Mammary epithelial cell (primary cell): ENCODE results near the gene MICALL1.

Source experiments
- EZH2 ChIP-seq: IDR thresholded peaks from 2 replicates; pipeline ENCODE4 v1.6.1; 2012; ENCODE audit warnings: low read length, inconsistent platforms, borderline replicate concordance
- TF ChIP-seq, protein P1 (sequence below), 2 donors: IDR thresholded peaks in 1 of 2; conservative IDR thresholded peaks in 1 of 2; 2 replicates each; pipeline ENCODE4 v1.5.1; 2011 to 2012; ENCODE audit warnings: inconsistent platforms in 2 of 2, low read length in 2 of 2, mild to moderate bottlenecking in 2 of 2, control low read depth in 1 of 2, low read depth in 1 of 2; ENCODE audit not compliant: insufficient read depth in 1 of 2; ENCODE audit errors: extremely low read depth in 1 of 2

DNA sequence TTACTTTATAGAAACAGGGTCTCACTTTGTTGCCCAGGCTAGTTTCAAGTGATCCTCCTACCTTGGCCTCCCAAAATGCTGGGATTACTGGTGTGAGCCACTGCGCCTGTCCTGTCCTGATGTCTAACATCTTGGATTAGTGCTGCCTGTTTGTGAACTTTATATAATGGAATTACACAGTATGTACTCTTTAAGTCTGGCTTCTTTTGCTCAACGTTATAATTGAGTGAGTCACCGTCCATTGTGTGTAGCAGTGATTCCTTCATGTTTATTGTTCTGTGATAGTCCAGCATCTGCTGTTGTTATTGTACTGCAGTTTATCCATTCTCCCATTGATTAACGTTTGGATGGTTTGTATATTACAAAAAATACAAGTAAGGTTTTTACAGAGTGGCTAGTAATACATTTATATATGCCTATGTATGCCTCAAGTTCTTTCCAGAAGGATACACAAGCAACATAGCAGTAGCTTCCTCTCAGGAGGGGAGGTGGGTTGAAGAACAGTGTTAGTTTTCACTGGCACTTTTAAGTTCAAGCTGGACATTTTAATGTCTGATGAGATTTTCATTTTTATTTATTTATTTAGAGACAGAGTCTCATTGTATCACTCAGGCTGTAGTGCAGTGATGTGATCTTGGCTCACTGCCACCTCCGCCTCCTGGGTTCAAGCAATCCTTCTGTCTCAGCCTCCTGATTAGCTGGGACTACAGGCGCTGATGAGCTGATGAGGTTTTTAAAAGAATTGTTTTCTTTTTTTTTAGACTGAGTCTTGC lies 25.2 kb upstream of the MICALL1 start:
- TF ChIP-seq, protein P1, sequence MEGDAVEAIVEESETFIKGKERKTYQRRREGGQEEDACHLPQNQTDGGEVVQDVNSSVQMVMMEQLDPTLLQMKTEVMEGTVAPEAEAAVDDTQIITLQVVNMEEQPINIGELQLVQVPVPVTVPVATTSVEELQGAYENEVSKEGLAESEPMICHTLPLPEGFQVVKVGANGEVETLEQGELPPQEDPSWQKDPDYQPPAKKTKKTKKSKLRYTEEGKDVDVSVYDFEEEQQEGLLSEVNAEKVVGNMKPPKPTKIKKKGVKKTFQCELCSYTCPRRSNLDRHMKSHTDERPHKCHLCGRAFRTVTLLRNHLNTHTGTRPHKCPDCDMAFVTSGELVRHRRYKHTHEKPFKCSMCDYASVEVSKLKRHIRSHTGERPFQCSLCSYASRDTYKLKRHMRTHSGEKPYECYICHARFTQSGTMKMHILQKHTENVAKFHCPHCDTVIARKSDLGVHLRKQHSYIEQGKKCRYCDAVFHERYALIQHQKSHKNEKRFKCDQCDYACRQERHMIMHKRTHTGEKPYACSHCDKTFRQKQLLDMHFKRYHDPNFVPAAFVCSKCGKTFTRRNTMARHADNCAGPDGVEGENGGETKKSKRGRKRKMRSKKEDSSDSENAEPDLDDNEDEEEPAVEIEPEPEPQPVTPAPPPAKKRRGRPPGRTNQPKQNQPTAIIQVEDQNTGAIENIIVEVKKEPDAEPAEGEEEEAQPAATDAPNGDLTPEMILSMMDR (conservative IDR thresholded peaks at IDR 0.05 in 1 of 2, IDR thresholded peaks at IDR 0.05 in 1 of 2; ENCODE audit: extremely low read depth in 1 of 2, insufficient read depth in 1 of 2, low read depth in 1 of 2, low read length in 2 of 2) = no peak
- no peak for TF ChIP-seq EZH2
